ENCODE results near the gene CDH23.

CDH23 gene

GRCh38 chr10:71824333-71824732 is 427.6 kb downstream of the CDH23 start:
- H3K27ac ChIP-seq = no peak overlapping the region
- no peak for DNase-seq (ENCODE audit: low read depth, low spot score)

DNA sequence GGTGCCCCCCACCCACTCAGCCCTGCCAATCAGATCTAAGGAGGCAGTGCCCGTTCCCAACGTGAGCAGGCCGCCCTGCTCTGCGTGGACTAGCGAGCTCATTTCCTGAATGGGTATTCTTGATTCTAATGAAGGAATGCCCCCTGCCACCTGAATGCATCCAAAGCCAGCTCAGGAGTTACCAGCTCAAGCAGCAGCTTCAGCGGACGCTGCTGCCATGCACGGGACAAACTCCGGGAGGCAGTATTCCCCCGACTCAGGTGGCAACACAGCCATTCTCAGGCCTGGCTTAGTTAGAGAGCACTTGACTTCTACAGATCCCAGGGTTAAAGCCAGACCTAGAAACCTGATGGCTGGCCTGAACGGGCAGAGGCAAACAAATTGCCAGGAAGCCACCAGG is 428.5 kb downstream of the CDH23 start:
- DNase-seq (ENCODE audit: low read depth, low spot score) = no peak
- no peak overlapping the region for H3K27ac ChIP-seq

DNA sequence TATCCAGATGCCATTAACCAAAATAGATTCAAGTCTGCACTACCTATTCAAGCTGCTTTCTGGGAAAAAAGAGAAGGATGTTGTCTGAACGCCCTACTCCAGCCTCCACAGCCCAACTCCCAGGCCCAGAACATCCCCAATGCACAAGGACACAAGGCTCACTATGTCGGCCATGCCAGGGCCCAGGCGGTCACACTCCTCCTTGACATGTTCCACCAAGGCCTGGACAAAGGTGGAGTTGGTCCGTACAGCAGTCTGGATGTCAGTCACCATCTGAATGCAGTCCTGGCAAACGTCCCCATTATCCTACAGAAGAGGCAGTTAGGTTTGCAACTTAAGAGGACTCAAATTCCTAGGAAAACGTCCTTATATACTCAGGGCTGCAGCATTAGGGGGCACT is 431.1 kb downstream of the CDH23 start:
- H3K27ac ChIP-seq = no peak overlapping the region
- DNase-seq (ENCODE audit: low read depth, low spot score) = no peak

DNA sequence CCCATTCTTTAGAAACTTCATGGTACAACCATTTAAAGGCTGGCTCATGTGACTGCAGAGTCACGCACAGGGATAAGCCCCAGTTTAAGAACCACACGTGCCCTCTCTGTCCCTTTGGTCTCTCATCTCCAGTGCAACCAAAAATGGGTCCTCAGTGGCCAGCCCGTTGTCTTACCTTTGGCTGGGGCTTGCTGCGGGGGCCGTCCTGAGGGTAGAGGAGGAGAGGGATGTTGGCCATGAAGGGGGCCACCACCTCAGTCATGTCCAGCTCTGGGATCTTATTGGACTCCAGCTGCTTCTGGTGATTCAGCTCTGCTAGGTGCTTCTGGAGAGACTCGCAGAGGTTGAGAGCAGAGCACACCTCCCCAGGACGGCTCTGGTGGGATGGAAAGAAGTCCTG is 432.0 kb downstream of the CDH23 start:
- H3K27ac ChIP-seq = no peak overlapping the region
- no peak for DNase-seq (ENCODE audit: low read depth, low spot score)

DNA sequence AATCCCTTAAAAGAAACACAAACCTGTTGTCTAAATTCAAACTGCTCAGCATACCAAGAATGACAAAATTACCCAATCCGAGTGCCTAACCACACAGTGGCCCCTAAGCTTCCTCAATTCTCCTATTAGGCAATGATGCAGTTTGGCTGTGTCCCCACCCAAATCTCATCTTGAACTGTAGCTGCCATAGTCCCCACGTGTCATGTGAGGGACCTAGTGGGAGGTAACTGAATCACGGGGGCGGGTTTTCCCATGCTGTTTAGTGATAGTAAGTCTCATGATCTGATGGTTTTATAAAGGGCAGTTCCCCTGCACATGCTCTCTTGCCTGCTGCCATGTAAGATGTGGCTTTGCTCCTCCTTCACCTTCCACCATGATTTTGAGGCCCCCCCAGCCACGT is 432.5 kb downstream of the CDH23 start:
- no peak for DNase-seq (ENCODE audit: low read depth, low spot score)

GRCh38 chr10:71829896-71830295 is 433.2 kb downstream of the CDH23 start:
- no peak overlapping the region for H3K27ac ChIP-seq
- no peak for DNase-seq (ENCODE audit: low read depth, low spot score)

More for the DNA sequence above, 432.5 kb downstream of the CDH23 start:
- H3K27ac ChIP-seq = no peak overlapping the region

GRCh38 chr10:71830726-71831125 is 434.0 kb downstream of the CDH23 start:
- peak overlapping the region; percentile 59 for H3K27ac ChIP-seq

GRCh38 chr10:71831646-71832552 is 435.2 kb downstream of the CDH23 start:
- H3K27ac ChIP-seq = peak overlapping the region; percentile 59
- DNase-seq (ENCODE audit: low read depth, low spot score) = peak; percentile 66

More at GRCh38 chr10:71830726-71831125, 434.0 kb downstream of the CDH23 start:
- DNase-seq (ENCODE audit: low read depth, low spot score) = no peak

DNA sequence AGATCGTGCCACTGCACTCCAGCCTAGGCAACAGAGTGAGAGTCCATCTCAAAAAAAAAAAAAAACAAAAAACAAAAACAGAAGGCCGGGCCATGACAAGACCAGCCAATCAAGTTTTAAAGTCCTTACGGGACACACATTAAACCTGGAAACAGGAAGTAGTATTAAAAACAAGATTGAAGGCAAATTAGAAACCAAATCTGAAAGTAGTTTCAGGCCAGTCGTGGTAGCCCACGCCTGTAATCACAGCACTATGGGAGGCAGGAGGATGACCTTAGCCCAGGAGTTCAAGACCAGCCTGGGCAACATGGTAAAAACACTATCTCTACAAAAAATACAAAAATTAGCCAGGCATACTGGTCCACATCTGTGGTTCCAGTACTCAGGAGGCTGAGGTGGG is 436.2 kb downstream of the CDH23 start:
- peak overlapping the region; percentile 59 for H3K27ac ChIP-seq
- DNase-seq (ENCODE audit: low read depth, low spot score) = no peak

GRCh38 chr10:71833451-71834342 is 437.0 kb downstream of the CDH23 start:
- H3K27ac ChIP-seq = peak overlapping the region; percentile 59
- no peak for DNase-seq (ENCODE audit: low read depth, low spot score)

DNA sequence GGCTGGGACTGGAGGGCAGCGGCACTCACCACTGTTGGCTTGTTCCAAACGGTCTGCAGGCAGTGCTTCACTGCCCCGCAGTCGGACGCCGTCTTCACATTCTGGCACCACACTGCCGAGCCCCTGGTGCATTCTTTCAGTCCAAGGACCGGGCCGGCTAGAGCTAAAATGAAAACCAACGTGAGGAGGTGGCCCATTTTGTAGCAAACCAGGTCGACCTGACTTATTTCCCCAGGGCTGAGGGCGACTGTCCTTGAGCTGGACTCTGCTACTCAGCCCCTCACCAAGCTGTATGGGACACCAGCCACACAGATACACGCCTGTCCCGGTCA is 437.6 kb downstream of the CDH23 start:
- DNase-seq (ENCODE audit: low read depth, low spot score) = no peak
- H3K27ac ChIP-seq = no peak overlapping the region

DNA sequence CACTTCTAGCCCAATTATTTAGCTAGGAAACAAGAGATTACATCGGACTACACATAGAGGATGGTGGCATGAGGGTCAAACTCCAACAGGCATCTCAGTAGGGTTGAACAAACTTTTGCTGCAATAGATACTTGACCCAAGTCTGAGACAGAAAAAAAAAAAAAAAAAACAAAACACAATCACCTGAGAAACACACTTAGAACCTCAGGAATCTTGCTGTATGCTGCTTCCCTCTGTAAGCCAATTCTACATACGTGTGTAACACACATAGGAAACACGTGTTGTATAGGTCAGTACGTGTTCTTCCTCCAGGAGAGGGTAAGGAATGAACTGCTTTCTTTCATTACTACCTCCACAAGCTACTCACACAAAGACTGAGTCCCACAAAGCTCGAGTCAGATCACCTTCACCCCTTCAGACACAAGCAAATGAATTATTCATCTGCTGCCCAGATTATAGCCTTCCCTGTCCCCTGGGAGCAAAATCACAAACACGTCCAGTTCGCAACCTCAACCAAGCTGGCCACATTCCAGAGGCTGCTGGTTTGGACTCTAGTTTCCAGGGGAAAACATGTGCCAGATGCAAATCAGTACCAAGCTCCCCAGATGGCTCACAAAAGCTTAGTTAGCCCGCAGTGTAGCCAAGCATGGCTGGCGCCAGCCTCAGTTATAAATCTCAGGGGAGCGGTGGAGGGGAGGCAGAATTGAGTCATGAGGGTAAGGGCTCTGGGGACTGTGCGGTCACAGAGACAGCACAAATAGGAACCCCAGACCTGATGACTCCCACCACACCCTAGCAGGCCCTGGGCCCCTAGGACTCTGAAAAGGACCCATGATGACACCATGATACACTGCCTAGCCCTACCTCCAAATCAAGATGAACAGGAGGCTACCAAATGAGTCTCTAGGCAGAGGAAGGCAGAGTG is 439.2 kb downstream of the CDH23 start:
- no peak for DNase-seq (ENCODE audit: low read depth, low spot score)
- H3K27ac ChIP-seq = peak overlapping the region; percentile 90

- no peak for DNase-seq (ENCODE audit: low read depth, low spot score)
- H3K27ac ChIP-seq = peak overlapping the region; percentile 90
Observed at GRCh38 chr10:71836596-71836974, 439.9 kb downstream of the CDH23 start.

DNA sequence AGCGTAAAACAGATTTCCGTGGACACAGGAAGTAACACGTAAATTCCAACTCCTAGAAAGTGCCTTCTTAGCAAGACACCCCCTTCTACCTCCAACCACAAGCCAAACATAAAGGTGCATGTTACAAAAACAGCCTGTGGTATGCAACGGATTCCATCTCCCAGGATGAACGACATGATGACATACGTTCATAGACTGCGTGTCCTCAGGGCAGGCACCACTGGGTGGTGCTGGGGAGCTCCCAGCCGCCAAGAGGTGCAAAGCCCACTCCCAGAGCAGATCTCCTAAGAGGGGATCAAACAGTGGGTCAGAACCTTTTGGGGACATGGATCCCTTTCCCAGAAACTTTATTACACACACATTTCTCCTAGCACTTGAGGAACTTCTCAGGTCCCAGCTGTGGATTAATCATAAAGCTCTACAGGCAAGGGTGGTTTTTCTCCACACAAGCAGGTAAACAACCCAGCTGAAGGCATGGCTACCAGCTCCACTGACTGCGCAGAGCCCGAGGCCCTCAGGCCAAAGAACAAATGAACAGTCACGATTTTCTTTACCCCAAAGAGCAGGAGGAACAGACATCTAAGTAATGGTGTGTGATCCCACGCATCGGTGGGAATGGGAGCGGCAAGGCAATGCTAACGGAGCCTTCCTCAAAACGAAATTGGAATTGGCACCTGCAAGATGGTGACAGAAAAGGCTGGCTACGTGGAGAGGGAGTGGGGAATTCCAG is 440.5 kb downstream of the CDH23 start:
- H3K27ac ChIP-seq = peak overlapping the region; percentile 90
- no peak for DNase-seq (ENCODE audit: low read depth, low spot score)

GRCh38 chr10:71838264-71839211 is 441.8 kb downstream of the CDH23 start:
- DNase-seq (ENCODE audit: low read depth, low spot score) = peak; percentile 73
- H3K27ac ChIP-seq = peak overlapping the region; percentile 90

- peak overlapping the region; percentile 90 for H3K27ac ChIP-seq
- no peak for DNase-seq (ENCODE audit: low read depth, low spot score)
Observed at GRCh38 chr10:71840177-71840957, 443.6 kb downstream of the CDH23 start.

DNA sequence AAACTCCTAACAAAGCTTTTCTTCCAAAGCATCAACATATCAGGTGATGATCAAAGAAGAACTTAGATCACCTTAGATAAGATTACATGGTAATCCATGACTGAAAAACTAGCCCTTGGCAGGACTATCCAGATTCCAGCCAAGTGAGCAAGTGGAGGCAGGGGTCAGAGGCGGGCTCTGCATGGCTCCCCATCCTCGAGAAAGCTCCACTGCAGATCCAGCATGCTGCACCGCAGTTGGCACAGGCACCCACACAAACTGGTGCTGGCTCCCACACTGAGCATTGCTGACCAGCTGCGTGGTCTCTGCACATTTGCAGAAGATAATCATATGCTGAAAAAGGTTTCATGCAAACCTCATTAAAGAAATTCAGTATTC is 444.2 kb downstream of the CDH23 start:
- DNase-seq (ENCODE audit: low read depth, low spot score) = no peak
- peak overlapping the region; percentile 90 for H3K27ac ChIP-seq

- DNase-seq (ENCODE audit: low read depth, low spot score) = no peak
- no peak overlapping the region for H3K27ac ChIP-seq
Observed at GRCh38 chr10:71842422-71842821, 445.7 kb downstream of the CDH23 start.
